ENCODE results near the gene CIP2A. TPM values are rescaled to one million over a fixed set of nuclear protein-coding genes. Genes with fewer than 3 reads are reported as not detected.
A peak's percentile ranks its signal among the peaks of the same experiment; 100 is the strongest.

The CIP2A gene
- total and polyA plus RNA-seq, 2 experiments from 2014 or later = 48.1 to 63.5 TPM

DNA sequence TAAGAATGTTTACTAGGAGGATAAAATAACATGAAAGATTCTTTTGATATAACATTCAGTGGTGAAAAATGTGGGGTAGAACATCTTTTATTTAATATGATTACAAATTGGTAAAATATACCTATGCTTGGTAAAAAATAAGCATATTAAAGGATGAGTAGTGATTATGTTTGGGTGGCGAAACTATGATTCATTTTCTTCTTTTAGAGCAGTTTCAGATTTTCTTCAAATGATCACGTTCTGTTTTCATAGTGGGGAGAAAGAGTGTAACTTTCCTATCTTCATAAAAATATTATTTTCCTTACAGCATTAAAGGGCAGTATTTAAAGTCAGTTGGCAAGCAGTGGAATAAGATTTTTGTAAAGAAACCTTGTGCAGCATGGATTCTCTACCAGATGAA is 15.8 kb upstream of the CIP2A start:
- Histone ChIP-seq H3K4me2 (no peak overlapping the region), H3K4me1 (ENCODE audit: insufficient read depth) (peaks cover 25% of the 10 kb centered on the region), H3K79me2 (replicated peaks; ENCODE audit: insufficient read depth) (peaks cover 32% of the 10 kb centered on the region), H3K9me2 (ENCODE audit: insufficient read depth) (no peaks in the 10 kb centered on the region), H3K27ac (ENCODE audit: low read depth) (no peak overlapping the region), H3F3A (replicated peaks; ENCODE audit: low read depth) (no peaks in the 10 kb centered on the region), H4K20me1 (replicated peaks; ENCODE audit: insufficient read depth) (no peaks in the 10 kb centered on the region), H2AFZ (no peak overlapping the region), H3K36me3 (ENCODE audit: insufficient read depth) (no peaks in the 10 kb centered on the region), H3K4me3 (no peak overlapping the region), H3K27me3 (ENCODE audit: insufficient read depth) (no peaks in the 10 kb centered on the region)
- ATAC-seq (no peak), DNase-seq (ENCODE audit: low spot score) (no peak)
- Mint-ChIP-seq H3K9me3 (no peaks in the 10 kb centered on the region), H3K36me3 (ENCODE audit: low read depth) (peaks cover 12% of the 10 kb centered on the region; the same call in 2 of the 3 replicates), H3K4me3 (no peak overlapping the region), H3K27ac (no peak overlapping the region), H3K27me3 (ENCODE audit: insufficient read depth, low read depth, poor library complexity) (peaks cover 2% of the 10 kb centered on the region), H3K4me1 (peaks cover 32% of the 10 kb centered on the region)
- no peak for TF ChIP-seq CREB1 (CRISPR knock-in tag; IDR thresholded peaks at IDR 0.05; ENCODE audit: low read depth)
- no peak for TF ChIP-seq NANOG (IDR thresholded peaks at IDR 0.05; ENCODE audit: borderline replicate concordance)

DNA sequence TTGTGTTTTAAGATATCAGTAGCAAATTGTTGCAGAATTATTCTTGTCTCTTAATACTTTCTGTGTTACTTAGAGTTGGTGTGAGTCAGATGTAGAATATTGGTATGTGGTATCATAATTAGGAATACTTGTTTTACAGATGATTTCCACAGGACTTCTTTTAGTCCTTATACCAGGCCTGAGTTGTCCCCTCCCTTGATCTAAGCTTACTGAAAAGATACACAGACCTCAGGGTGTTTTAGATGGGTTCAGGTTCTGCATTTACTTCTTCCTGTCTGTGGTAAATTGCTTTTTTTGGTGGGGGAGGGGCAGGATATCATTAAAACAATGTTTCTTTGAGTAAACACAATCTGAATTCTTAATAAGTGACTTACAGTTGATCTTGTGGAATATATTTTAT is 14.5 kb upstream of the CIP2A start:
- Mint-ChIP-seq H3K4me3 (no peak overlapping the region), H3K27me3 (ENCODE audit: insufficient read depth, low read depth, poor library complexity) (peaks cover 2% of the 10 kb centered on the region), H3K36me3 (ENCODE audit: low read depth) (peaks cover 12% of the 10 kb centered on the region; the same call in 2 of the 3 replicates), H3K9me3 (no peaks in the 10 kb centered on the region), H3K27ac (peak overlapping the region; percentile 15; the same call in 1 of the 2 replicates), H3K4me1 (peaks cover 30% of the 10 kb centered on the region)
- H2AFZ ChIP-seq = no peak overlapping the region
- H3K36me3 ChIP-seq (ENCODE audit: insufficient read depth) = no peaks in the 10 kb centered on the region
- H3K27me3 ChIP-seq (ENCODE audit: insufficient read depth) = no peaks in the 10 kb centered on the region
- no peaks in the 10 kb centered on the region for H3F3A ChIP-seq (replicated peaks; ENCODE audit: low read depth)
- ATAC-seq = no peak
- no peak overlapping the region for H3K27ac ChIP-seq (ENCODE audit: low read depth)
- H3K79me2 ChIP-seq (replicated peaks; ENCODE audit: insufficient read depth) = peaks cover 39% of the 10 kb centered on the region
- no peak for DNase-seq (ENCODE audit: low spot score)
- no peaks in the 10 kb centered on the region for H4K20me1 ChIP-seq (replicated peaks; ENCODE audit: insufficient read depth)
- no peaks in the 10 kb centered on the region for H3K9me2 ChIP-seq (ENCODE audit: insufficient read depth)
- H3K4me1 ChIP-seq (ENCODE audit: insufficient read depth) = peaks cover 28% of the 10 kb centered on the region
- H3K4me3 ChIP-seq = no peak overlapping the region
- H3K4me2 ChIP-seq = peak overlapping the region; percentile 39; the same call in 1 of the 2 replicates
- no peak for TF ChIP-seq ZNF114 (CRISPR knock-in tag; IDR thresholded peaks at IDR 0.05)
- TF ChIP-seq, protein P1, sequence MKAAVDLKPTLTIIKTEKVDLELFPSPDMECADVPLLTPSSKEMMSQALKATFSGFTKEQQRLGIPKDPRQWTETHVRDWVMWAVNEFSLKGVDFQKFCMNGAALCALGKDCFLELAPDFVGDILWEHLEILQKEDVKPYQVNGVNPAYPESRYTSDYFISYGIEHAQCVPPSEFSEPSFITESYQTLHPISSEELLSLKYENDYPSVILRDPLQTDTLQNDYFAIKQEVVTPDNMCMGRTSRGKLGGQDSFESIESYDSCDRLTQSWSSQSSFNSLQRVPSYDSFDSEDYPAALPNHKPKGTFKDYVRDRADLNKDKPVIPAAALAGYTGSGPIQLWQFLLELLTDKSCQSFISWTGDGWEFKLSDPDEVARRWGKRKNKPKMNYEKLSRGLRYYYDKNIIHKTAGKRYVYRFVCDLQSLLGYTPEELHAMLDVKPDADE (IDR thresholded peaks at IDR 0.05) = no peak
- no peak for TF ChIP-seq JUNB (IDR thresholded peaks at IDR 0.05; ENCODE audit: unreplicated experiment)
- no peak for TF ChIP-seq NANOG (IDR thresholded peaks at IDR 0.05; ENCODE audit: borderline replicate concordance)
- TF ChIP-seq, protein P2, sequence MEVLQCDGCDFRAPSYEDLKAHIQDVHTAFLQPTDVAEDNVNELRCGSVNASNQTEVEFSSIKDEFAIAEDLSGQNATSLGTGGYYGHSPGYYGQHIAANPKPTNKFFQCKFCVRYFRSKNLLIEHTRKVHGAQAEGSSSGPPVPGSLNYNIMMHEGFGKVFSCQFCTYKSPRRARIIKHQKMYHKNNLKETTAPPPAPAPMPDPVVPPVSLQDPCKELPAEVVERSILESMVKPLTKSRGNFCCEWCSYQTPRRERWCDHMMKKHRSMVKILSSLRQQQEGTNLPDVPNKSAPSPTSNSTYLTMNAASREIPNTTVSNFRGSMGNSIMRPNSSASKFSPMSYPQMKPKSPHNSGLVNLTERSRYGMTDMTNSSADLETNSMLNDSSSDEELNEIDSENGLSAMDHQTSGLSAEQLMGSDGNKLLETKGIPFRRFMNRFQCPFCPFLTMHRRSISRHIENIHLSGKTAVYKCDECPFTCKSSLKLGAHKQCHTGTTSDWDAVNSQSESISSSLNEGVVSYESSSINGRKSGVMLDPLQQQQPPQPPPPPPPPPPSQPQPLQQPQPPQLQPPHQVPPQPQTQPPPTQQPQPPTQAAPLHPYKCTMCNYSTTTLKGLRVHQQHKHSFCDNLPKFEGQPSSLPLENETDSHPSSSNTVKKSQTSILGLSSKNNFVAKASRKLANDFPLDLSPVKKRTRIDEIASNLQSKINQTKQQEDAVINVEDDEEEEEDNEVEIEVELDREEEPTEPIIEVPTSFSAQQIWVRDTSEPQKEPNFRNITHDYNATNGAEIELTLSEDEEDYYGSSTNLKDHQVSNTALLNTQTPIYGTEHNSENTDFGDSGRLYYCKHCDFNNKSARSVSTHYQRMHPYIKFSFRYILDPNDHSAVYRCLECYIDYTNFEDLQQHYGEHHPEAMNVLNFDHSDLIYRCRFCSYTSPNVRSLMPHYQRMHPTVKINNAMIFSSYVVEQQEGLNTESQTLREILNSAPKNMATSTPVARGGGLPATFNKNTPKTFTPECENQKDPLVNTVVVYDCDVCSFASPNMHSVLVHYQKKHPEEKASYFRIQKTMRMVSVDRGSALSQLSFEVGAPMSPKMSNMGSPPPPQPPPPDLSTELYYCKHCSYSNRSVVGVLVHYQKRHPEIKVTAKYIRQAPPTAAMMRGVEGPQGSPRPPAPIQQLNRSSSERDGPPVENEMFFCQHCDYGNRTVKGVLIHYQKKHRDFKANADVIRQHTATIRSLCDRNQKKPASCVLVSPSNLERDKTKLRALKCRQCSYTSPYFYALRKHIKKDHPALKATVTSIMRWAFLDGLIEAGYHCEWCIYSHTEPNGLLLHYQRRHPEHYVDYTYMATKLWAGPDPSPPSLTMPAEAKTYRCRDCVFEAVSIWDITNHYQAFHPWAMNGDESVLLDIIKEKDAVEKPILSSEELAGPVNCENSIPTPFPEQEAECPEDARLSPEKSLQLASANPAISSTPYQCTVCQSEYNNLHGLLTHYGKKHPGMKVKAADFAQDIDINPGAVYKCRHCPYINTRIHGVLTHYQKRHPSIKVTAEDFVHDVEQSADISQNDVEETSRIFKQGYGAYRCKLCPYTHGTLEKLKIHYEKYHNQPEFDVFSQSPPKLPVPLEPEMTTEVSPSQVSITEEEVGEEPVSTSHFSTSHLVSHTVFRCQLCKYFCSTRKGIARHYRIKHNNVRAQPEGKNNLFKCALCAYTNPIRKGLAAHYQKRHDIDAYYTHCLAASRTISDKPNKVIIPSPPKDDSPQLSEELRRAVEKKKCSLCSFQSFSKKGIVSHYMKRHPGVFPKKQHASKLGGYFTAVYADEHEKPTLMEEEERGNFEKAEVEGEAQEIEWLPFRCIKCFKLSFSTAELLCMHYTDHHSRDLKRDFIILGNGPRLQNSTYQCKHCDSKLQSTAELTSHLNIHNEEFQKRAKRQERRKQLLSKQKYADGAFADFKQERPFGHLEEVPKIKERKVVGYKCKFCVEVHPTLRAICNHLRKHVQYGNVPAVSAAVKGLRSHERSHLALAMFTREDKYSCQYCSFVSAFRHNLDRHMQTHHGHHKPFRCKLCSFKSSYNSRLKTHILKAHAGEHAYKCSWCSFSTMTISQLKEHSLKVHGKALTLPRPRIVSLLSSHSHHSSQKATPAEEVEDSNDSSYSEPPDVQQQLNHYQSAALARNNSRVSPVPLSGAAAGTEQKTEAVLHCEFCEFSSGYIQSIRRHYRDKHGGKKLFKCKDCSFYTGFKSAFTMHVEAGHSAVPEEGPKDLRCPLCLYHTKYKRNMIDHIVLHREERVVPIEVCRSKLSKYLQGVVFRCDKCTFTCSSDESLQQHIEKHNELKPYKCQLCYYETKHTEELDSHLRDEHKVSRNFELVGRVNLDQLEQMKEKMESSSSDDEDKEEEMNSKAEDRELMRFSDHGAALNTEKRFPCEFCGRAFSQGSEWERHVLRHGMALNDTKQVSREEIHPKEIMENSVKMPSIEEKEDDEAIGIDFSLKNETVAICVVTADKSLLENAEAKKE (CRISPR knock-in tag; IDR thresholded peaks at IDR 0.05) = no peak
- no peak for TF ChIP-seq STAT1 (IDR thresholded peaks at IDR 0.05; ENCODE audit: unreplicated experiment)
- TF ChIP-seq POLR2AphosphoS5 (IDR thresholded peaks at IDR 0.05; ENCODE audit: low read depth) = no peak
- no peak for TF ChIP-seq EZH2phosphoT487 (IDR thresholded peaks at IDR 0.05; ENCODE audit: unreplicated experiment)
- TF ChIP-seq, protein P3, sequence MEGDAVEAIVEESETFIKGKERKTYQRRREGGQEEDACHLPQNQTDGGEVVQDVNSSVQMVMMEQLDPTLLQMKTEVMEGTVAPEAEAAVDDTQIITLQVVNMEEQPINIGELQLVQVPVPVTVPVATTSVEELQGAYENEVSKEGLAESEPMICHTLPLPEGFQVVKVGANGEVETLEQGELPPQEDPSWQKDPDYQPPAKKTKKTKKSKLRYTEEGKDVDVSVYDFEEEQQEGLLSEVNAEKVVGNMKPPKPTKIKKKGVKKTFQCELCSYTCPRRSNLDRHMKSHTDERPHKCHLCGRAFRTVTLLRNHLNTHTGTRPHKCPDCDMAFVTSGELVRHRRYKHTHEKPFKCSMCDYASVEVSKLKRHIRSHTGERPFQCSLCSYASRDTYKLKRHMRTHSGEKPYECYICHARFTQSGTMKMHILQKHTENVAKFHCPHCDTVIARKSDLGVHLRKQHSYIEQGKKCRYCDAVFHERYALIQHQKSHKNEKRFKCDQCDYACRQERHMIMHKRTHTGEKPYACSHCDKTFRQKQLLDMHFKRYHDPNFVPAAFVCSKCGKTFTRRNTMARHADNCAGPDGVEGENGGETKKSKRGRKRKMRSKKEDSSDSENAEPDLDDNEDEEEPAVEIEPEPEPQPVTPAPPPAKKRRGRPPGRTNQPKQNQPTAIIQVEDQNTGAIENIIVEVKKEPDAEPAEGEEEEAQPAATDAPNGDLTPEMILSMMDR (conservative IDR thresholded peaks at IDR 0.05; ENCODE audit: low read depth in 2 of 2) = no peak
- TF ChIP-seq CREB1 (CRISPR knock-in tag; IDR thresholded peaks at IDR 0.05; ENCODE audit: low read depth) = no peak
- no peak for TF ChIP-seq EZH2 (IDR thresholded peaks at IDR 0.05; ENCODE audit: low read depth, unreplicated experiment)

Measured in GM23338 (cell line).